A204.1 (cell line): ENCODE results near the gene SWI5.

Experiments
- FAIRE-seq: peaks from 2 replicates; lab custom pipeline; 2012; peaks lifted over from hg19 to GRCh38; lab: Jason Lieb, UNC

SWI5 gene

DNA sequence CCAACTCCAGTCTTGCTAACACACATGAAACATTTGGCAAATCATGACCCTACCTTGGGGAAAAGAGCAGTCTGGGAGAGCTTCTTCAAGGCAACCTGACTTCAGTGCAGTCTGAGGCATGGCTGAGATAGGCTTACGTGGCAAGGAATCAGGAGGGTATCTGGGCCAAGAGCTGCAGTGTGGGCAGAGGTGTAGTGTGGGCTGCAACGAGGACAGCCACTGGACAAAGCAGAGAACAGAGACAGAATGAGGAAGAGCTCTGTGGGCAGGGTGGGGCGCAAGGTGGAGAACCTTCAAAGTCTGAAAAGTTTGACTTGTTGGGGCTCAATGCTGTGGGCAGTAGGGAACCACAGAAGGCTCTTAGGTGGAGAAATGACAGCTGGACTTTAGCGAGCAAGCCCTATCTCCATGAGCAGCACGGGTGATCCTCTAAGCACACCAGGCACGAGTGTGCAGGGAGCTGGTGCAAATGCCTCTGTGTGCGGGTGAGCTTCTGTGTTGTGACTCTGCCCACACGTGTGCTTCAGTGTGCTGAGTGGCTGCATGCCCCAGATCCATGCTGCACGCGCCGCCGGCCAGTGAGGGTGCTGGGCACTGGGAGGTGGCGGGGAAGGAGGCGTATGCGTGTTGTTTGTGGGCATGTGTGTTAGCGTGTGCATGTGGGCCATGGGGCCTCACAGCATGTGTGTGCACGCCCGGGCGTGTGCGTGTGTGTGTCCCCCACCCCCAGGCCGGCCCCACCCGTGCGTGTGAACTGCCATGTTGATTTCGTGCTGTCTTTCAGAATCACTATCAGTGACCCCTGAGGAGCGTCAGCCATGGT, 23.5 kb upstream of the SWI5 start:
- no peak for FAIRE-seq

DNA sequence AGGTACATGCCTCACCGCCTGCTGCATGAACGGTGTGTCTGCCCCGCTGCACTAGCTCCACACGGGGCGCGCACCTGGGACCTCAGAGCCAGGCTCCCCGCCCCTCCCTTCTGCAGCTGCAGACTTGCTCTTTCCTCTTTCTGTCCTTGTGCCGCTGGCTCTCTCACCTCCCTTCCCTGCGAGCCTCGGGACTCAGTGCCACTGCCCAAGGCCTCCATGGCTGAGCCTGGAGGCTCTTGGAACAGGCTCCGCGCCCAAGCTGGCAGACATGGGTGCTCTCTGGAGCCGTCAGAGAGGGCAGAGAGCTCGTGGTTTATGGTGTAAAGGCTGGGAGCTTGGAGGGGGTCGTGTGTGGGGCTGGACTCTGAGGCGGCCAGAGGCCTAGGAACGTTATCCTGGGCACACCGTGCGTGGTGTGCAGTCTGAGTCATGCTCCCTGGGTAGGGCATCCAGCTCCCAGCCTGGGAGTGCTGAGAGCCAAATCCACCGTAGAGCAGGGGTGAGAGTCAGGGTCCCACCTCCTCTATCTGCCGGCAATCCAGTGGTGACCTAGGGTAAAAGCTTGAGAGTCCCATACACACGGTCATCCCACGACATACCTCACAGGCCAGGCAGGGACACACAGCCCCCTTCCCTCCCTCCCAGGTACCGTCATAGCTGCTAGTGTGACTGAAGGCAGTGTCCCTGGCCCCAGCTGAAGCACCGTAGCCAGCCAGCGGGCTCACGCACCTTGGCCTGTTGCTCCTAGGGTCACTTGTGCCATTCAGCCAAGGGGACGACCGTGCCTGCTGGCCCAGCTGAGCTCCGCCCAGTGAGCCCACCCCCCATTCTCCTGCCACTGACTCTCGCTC, 22.7 kb upstream of the SWI5 start:
- FAIRE-seq = no peak

GRCh38 chr9:128253991-128254346, 22.1 kb upstream of the SWI5 start:
- FAIRE-seq = no peak

GRCh38 chr9:128254362-128254761, 21.7 kb upstream of the SWI5 start:
- no peak for FAIRE-seq

DNA sequence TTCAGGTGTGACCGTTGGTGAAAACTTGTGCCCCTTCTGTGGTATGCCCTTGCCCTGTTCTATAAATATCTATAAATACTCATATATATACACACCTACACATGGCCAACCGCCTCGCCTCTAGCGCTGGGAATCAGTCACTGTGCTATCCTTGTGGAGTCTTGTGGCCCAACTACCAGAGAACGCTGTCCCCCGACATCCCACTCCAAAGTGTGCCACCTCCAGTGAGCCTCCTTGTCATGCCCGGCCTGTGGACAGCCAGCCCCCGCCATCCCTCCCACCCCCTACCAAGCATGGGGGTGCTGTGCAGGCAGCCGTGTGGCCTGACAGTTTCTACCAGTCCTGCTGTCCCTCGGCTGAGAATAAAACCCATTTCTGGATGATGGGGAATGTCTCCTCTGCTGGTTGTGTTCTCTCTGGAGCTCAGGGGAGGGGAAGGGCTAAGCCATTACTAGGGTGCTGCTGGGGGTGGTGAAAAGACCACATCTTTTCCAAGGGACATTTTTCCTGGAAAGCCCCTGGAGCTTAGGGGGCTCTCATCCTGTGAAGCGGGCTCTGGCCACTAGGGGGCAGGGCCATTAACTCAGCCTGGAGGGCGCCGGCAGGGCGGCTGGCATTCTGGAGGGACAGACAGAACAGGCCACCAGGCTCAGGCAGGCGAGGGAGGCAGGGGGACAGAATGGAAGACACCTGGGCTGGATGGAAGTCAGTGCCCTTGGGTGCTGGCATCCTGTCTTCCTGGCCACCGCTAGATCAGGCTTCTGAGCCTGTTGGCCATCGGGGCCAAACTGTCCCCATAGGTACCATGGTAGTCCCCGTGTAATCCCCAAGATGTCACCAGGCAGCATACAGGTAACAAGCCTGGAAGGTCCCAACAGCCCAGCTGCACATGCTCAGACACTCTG, 21.0 kb upstream of the SWI5 start:
- FAIRE-seq = no peak

- no peak for FAIRE-seq
These were observed 18.8 kb upstream of the SWI5 start for GRCh38 chr9:128257086-128257825.

DNA sequence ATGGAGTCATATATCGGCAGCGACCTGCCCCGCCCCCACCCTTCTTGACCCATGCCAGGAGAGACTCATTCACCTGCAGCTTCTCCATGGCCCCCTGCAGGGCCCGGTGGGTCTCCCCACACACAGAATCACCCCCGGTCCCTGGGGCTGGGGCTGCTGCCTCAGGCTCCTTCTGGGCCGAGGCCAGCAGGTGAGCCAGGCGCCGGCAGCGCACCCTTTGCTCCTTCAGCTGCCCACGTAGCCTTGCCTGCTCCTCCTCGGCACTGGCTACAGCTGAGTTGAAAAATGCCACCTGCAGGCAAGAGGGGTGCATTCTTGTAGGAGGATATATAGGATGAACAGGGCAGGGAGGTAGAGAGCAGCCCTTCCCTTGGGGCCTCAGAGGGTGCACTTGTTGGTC, 18.2 kb upstream of the SWI5 start:
- FAIRE-seq = no peak

- FAIRE-seq = no peak
These were observed 17.8 kb upstream of the SWI5 start for GRCh38 chr9:128258326-128258725.

GRCh38 chr9:128259156-128259555, 16.9 kb upstream of the SWI5 start:
- FAIRE-seq = no peak

DNA sequence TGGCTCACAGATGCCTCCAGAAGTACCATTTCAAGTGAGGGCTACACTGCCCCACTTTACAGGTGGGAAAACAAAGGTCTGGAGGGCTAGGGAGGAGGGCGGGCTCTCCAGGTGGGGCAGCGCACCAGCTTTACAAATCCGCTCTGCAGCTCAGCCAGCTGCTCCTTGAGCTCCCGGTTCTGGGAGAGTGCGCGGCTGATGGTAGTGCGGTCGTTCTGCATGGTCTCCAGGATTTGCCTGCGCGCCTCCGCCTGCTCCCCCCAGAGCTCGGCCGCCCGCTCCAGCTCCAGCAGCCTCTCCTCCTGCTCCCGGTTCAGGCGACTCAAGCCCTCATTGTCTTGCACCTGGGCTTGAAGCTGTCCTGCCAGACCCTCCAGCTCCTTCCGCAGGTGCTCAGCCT, 15.7 kb upstream of the SWI5 start:
- no peak for FAIRE-seq

DNA sequence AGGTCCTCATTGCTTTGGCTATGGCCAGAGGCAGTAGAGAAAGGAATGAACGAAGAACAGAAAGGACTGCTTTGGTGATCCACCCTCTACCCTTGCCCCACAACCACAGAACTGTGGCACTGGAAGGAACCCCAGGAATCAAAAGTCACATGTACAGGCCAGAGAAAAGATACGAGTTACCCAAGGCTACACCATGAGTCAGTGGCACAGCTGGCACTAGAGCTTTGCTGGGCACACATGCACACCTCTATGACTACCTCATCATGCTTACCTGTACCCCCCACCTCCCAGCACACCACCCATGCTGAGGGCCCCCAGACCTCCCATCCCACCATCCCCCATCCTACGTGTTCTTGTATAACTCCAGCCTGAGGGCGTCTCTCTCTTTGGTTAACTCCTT, 13.4 kb upstream of the SWI5 start:
- FAIRE-seq = no peak

DNA sequence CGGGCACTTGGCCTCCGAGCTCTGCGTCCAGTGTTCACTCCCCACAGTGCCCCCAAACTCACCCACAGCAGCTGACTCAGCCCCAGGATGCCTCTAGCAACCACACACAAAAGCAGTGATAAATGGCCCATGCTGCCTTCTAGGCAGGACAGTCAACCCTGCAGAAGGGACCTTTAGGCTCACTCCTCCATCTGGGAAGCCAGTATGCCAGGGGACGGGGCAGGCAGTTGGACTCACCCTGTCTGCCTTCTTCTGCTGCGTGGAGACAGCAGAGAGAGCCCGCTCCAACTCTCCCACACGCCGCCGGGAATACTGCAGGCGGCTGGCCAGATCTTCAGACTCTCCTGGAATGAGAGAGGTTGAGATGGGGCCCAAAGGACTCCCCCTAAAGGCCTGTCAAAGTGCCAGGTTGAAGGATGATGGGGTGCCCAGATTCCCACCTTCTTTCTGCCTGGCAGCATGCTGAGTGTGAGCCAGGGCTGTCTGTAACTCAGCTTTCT, 10.7 kb upstream of the SWI5 start:
- no peak for FAIRE-seq

GRCh38 chr9:128266868-128267590, 9.0 kb upstream of the SWI5 start:
- FAIRE-seq = no peak

DNA sequence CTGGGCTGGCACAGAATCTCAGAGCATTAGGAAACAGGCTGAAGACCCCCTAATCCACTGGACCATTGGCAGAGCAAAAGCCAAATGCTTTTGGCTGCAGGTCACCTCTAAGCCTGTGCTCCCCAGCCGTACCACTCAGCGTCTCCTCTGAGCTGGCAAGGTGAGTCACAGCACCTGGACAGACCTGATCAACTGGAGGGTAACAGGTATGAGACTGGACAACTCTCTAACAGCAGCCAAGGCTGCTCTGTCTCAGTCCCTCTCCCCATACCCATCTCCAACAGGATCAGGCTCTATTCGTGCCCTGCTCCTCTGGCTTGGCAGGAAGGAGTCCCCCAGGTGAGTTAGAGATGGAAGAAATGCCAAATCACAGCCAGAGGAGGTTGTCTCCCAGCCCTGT, 5.0 kb upstream of the SWI5 start:
- FAIRE-seq = no peak

DNA sequence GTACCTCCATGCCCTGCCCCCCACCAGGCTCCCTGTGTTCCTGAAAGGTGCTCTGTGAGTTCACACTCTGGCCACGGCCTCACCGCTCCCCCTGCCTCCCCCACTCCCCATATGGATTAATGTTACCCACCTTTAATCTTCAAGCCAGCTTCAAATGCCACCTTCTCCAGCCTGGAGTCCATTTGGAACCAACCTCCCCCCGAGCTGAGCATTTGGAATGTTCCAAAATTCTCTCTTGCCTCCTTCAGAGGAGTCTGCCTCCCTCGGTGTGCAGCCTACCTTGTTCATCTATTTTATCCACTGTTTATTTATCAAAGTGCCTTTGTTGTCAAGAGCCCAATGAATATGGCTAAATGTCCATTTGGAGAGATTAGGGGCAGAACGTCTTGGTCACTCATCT, 4.6 kb upstream of the SWI5 start:
- no peak for FAIRE-seq

DNA sequence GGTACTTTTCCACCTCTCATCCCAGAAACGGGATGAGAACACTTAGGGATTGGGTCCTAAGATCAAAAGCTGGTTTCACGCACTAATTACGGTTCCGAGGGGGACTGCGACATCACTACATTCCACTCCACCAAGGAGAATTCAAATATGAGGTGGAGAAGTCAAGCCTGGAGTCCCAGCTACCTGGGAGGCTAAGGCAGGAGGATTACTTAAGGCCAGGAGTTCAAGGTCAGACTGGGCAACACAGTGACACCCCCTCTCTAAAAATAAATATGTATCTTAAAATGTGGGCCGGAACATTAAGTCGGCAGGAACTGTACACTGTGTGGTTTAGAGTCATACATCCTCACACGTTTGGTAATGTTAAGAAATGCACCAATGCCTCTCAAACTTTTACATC, 1.8 kb upstream of the SWI5 start:
- FAIRE-seq = no peak

DNA sequence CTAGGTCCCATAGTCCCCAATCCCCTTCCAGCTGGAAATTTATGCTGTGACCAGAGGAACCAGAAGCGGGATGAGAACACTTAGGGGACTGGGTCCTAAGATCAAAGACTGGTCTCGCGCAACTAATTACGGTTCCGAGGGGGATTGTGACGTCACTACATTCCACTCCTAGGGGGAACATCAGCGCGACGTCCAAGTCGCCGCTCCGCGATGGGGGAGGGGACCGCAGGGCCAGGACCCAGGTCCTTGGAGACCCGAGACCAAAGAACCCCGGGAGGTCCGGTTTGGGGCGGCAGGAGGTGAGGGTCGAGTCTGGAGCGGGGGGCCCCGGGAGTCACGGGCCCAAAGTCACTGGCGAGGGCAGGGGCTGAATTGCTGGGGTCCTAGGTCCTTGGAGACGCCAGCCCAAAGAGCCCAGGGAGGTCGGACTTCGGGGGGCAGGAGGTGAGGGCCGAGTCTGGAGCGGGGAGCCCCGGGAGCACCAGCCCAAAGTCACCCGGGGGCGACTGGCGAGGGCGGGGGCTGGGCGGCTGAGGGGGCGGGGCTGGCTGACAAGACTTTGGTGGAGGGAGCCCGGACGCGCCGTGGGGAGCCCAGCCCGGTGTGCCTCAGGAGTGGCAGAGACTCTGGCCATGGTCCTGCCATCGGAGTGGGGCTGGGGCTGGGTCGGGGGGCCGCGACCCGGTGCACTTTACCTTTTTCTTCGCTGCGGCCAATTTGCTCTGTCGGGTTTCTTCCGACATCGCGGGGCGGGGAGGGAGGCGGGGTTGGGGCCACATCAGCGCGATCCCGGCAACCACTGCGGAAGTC, 673 bp upstream of the SWI5 start, which contains the start of gene GOLGA2:
Gene GOLGA2, minus strand, starts transcription at position 810 of the 810 bp plus-strand sequence. Its CDS starts 31 bp downstream, at position 779.
- FAIRE-seq = no peak

DNA sequence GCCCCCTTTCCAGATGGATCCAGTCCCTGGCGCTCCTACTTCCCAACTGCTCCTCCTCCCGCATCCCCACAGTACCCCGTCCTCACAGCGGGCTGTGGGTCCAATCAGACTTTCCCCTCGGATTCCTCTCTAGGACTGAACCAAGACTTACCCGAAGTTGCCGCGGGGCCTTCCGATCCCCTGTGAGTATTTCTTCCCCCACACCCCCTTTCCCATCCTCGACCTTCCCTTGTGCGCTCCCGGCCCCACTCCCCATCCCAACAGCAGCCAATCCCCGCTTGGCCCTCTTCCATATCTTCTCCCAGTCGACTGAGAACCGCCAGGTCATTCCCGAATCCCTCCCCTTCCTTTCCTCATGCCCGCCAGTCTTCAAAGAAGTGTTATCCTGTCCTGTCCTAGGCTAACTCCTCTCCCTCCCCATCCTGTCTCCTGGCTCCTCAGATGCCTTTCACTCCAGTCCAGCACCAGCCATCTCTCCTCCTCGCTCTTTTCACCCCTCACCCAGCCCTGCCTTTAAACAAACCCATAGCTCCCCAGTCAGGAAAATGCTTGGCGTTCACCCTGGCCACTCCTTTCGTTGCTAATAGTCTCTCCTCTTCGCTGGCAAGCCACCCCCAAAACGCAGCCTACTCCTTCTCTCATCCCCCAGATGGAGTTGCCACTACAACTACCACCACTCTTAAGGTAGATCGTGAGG, 646 bp downstream of the SWI5 start:
- FAIRE-seq = no peak
